Central memory CD8-positive, alpha-beta T cell (primary cell): ENCODE measurements around the gene OR10A6.

ENCODE experiments used
- ATAC-seq: fragments of 150-1000 bp; cut with Tn5 transposase; replicated peaks from 2 replicates; pipeline ENCODE4 v1.10.0; 2022; ENCODE audit warnings: mild to moderate bottlenecking, moderate FRiP score, moderate number of reproducible peaks; ENCODE audit not compliant: poor library complexity, severe bottlenecking; ENCODE audit errors: extremely low read depth
- DNase-seq, 2 donors: peaks; one replicate each; pipeline ENCODE4 v3.0.0; 2021; ENCODE audit warnings: low spot score in 2 of 2
- H3K27ac Mint-ChIP-seq: one replicate; pipeline ENCODE4 v1.8.0; 2022; ENCODE audit warnings: low read depth, mild to moderate bottlenecking, moderate library complexity, mixed read lengths
- H3K27me3 Mint-ChIP-seq: one replicate; pipeline ENCODE4 v1.8.0; 2022; ENCODE audit warnings: mixed read lengths
- H3K36me3 Mint-ChIP-seq: one replicate; pipeline ENCODE4 v1.8.0; 2022; ENCODE audit warnings: mild to moderate bottlenecking, moderate library complexity, mixed read lengths; ENCODE audit not compliant: insufficient read depth
- H3K4me1 Mint-ChIP-seq: one replicate; pipeline ENCODE4 v1.8.0; 2022; ENCODE audit warnings: mixed read lengths
- H3K4me3 Mint-ChIP-seq: one replicate; pipeline ENCODE4 v1.8.0; 2022; ENCODE audit warnings: mild to moderate bottlenecking, moderate library complexity, mixed read lengths
- H3K9me3 Mint-ChIP-seq: one replicate; pipeline ENCODE4 v1.8.0; 2022; ENCODE audit warnings: mixed read lengths

The OR10A6 gene

GRCh38 chr11:7955191-7955590, 24.1 kb upstream of the OR10A6 start:
- no peak for ATAC-seq
- H3K27ac Mint-ChIP-seq: no peak overlapping the region
- peaks cover 50% of the 10 kb centered on the region for H3K27me3 Mint-ChIP-seq
- DNase-seq: no peak
- H3K36me3 Mint-ChIP-seq: no peaks in the 10 kb centered on the region
- no peaks in the 10 kb centered on the region for H3K9me3 Mint-ChIP-seq
- no peaks in the 10 kb centered on the region for H3K4me1 Mint-ChIP-seq
- H3K4me3 Mint-ChIP-seq: no peak overlapping the region

- Mint-ChIP-seq H3K27me3 (peaks cover 52% of the 10 kb centered on the region), H3K4me1 (no peaks in the 10 kb centered on the region), H3K9me3 (no peaks in the 10 kb centered on the region), H3K36me3 (no peaks in the 10 kb centered on the region), H3K4me3 (no peak overlapping the region), H3K27ac (no peak overlapping the region)
- DNase-seq (no peak), ATAC-seq (no peak)
These were observed 18.9 kb upstream of the OR10A6 start for GRCh38 chr11:7949934-7950333.

- Mint-ChIP-seq H3K36me3 (no peaks in the 10 kb centered on the region), H3K27ac (no peak overlapping the region), H3K27me3 (peaks cover 42% of the 10 kb centered on the region), H3K4me3 (no peak overlapping the region), H3K4me1 (no peaks in the 10 kb centered on the region), H3K9me3 (peaks cover 10% of the 10 kb centered on the region)
- DNase-seq (no peak), ATAC-seq (no peak)
These were observed 13.1 kb upstream of the OR10A6 start for GRCh38 chr11:7944123-7944522.

GRCh38 chr11:7941608-7942007, 10.5 kb upstream of the OR10A6 start, which contains the start of gene OR10A3:
OR10A3 (minus strand) TSS chr11:7941708; CDS start chr11:7939520, 2,188 bp downstream.
- DNase-seq: no peak
- Mint-ChIP-seq H3K27ac (no peak within 1 kb of the TSS), H3K27me3 (peaks cover 34% of the 10 kb centered on the region), H3K36me3 (no peaks in the 10 kb centered on the region), H3K9me3 (peaks cover 10% of the 10 kb centered on the region), H3K4me1 (no peaks in the 10 kb centered on the region), H3K4me3 (no peak within 1 kb of the TSS)
- ATAC-seq: no peak

- DNase-seq: no peak
- ATAC-seq: no peak
- Mint-ChIP-seq H3K4me1 (no peaks in the 10 kb centered on the region), H3K4me3 (no peak overlapping the region), H3K9me3 (peaks cover 10% of the 10 kb centered on the region), H3K36me3 (no peaks in the 10 kb centered on the region), H3K27ac (no peak overlapping the region), H3K27me3 (peaks cover 39% of the 10 kb centered on the region)
These were observed 10.1 kb upstream of the OR10A6 start for GRCh38 chr11:7941146-7941545.

- Mint-ChIP-seq H3K9me3 (peaks cover 4% of the 10 kb centered on the region), H3K27ac (no peak overlapping the region), H3K4me3 (no peak overlapping the region), H3K36me3 (no peaks in the 10 kb centered on the region), H3K4me1 (no peaks in the 10 kb centered on the region), H3K27me3 (peaks cover 76% of the 10 kb centered on the region)
- ATAC-seq: no peak
- no peak for DNase-seq
These were observed 5.5 kb upstream of the OR10A6 start for GRCh38 chr11:7936615-7937014.

GRCh38 chr11:7927635-7928034, 3.4 kb downstream of the OR10A6 start:
- H3K36me3 Mint-ChIP-seq: no peaks in the 10 kb centered on the region
- H3K27me3 Mint-ChIP-seq: peaks cover 74% of the 10 kb centered on the region

GRCh38 chr11:7924536-7924935, 6.5 kb downstream of the OR10A6 start:
- peaks cover 44% of the 10 kb centered on the region for H3K27me3 Mint-ChIP-seq
- no peak for DNase-seq
- H3K9me3 Mint-ChIP-seq: no peaks in the 10 kb centered on the region
- H3K4me3 Mint-ChIP-seq: no peak overlapping the region
- no peak overlapping the region for H3K27ac Mint-ChIP-seq
- ATAC-seq: no peak
- H3K4me1 Mint-ChIP-seq: no peaks in the 10 kb centered on the region
- H3K36me3 Mint-ChIP-seq: no peaks in the 10 kb centered on the region

More at GRCh38 chr11:7927635-7928034, 3.4 kb downstream of the OR10A6 start:
- H3K27ac Mint-ChIP-seq: no peak overlapping the region
- no peak for ATAC-seq
- H3K4me1 Mint-ChIP-seq: no peaks in the 10 kb centered on the region
- H3K4me3 Mint-ChIP-seq: no peak overlapping the region
- H3K9me3 Mint-ChIP-seq: no peaks in the 10 kb centered on the region
- no peak for DNase-seq

GRCh38 chr11:7918141-7918540, 12.9 kb downstream of the OR10A6 start:
- Mint-ChIP-seq H3K4me1 (no peaks in the 10 kb centered on the region), H3K27ac (no peak overlapping the region), H3K36me3 (no peaks in the 10 kb centered on the region), H3K4me3 (no peak overlapping the region), H3K27me3 (peaks cover 39% of the 10 kb centered on the region), H3K9me3 (no peaks in the 10 kb centered on the region)
- DNase-seq (no peak), ATAC-seq (no peak)

- no peak for DNase-seq
- no peak for ATAC-seq
- Mint-ChIP-seq H3K36me3 (no peaks in the 10 kb centered on the region), H3K27me3 (peaks cover 64% of the 10 kb centered on the region), H3K4me1 (no peaks in the 10 kb centered on the region), H3K4me3 (no peak overlapping the region), H3K27ac (no peak overlapping the region), H3K9me3 (no peaks in the 10 kb centered on the region)
These were observed 20.1 kb downstream of the OR10A6 start for GRCh38 chr11:7911011-7911410.

GRCh38 chr11:7910286-7910788, 20.7 kb downstream of the OR10A6 start:
- Mint-ChIP-seq H3K27ac (no peak overlapping the region), H3K36me3 (no peaks in the 10 kb centered on the region), H3K4me3 (no peak overlapping the region), H3K9me3 (no peaks in the 10 kb centered on the region), H3K4me1 (no peaks in the 10 kb centered on the region), H3K27me3 (peaks cover 69% of the 10 kb centered on the region)
- ATAC-seq: no peak
- no peak for DNase-seq

- H3K9me3 Mint-ChIP-seq: no peaks in the 10 kb centered on the region
- no peak overlapping the region for H3K4me3 Mint-ChIP-seq
- H3K4me1 Mint-ChIP-seq: no peaks in the 10 kb centered on the region
- peaks cover 68% of the 10 kb centered on the region for H3K27me3 Mint-ChIP-seq
- no peak for DNase-seq
- no peak for ATAC-seq
- no peak overlapping the region for H3K27ac Mint-ChIP-seq
- no peaks in the 10 kb centered on the region for H3K36me3 Mint-ChIP-seq
These were observed 21.3 kb downstream of the OR10A6 start for GRCh38 chr11:7909585-7910285.

- peaks cover 76% of the 10 kb centered on the region for H3K27me3 Mint-ChIP-seq
- no peaks in the 10 kb centered on the region for H3K9me3 Mint-ChIP-seq
- DNase-seq: no peak
- H3K27ac Mint-ChIP-seq: no peak overlapping the region
- no peak for ATAC-seq
- no peak overlapping the region for H3K4me3 Mint-ChIP-seq
- no peaks in the 10 kb centered on the region for H3K36me3 Mint-ChIP-seq
- H3K4me1 Mint-ChIP-seq: no peaks in the 10 kb centered on the region
These were observed 23.9 kb downstream of the OR10A6 start for GRCh38 chr11:7907121-7907520.
